GM12874 (cell line): ENCODE measurements around the gene CRTC3.

Experiments used
- TF ChIP-seq, protein P1 (sequence below): IDR thresholded peaks from 2 replicates; pipeline ENCODE4 v1.5.1; 2011; ENCODE audit warnings: low read depth, mild to moderate bottlenecking, control low read depth, low read length, moderate library complexity; ENCODE audit not compliant: insufficient read depth

The CRTC3 gene

DNA sequence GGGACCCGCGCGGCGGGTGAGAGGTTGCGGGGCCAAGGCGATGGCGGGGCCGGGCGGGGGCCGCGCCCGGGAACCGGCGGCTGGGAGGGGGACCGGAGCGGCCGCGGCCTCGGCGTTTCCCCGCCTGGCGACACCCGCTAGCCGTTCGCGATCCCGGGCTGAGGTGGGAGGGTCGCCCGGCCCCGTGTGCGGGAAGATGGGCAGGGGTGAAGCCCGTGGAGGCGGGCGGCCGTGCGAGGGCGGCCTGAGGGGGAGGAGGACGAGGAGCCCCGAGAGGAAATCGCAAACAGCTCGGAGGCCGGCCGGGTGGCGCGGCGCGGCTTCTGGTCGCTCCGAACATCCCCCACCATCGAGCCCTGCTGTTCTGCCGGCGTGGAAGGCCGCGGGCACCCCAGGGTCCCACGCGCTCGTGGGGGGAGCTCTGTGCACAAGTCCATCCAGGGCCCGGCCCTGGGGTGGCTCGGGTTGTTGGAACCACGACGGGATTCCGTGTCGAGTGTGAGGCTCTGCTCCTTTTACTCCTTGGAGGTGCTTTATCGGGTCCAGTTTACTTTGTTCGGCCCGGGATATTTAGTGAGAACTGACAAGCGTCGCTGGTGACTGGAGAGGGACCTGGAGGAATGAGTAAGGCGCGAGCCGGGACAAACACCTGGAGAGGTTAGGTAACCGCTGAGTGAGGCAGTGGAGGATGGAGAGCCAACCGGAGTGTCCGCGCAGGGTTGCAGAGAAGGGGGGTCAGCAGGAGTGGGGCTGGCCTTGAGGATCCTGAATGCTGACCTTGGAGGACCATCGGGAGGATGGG, 728 bp downstream of the CRTC3 start:
- TF ChIP-seq, protein P1, sequence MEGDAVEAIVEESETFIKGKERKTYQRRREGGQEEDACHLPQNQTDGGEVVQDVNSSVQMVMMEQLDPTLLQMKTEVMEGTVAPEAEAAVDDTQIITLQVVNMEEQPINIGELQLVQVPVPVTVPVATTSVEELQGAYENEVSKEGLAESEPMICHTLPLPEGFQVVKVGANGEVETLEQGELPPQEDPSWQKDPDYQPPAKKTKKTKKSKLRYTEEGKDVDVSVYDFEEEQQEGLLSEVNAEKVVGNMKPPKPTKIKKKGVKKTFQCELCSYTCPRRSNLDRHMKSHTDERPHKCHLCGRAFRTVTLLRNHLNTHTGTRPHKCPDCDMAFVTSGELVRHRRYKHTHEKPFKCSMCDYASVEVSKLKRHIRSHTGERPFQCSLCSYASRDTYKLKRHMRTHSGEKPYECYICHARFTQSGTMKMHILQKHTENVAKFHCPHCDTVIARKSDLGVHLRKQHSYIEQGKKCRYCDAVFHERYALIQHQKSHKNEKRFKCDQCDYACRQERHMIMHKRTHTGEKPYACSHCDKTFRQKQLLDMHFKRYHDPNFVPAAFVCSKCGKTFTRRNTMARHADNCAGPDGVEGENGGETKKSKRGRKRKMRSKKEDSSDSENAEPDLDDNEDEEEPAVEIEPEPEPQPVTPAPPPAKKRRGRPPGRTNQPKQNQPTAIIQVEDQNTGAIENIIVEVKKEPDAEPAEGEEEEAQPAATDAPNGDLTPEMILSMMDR, result no peak

DNA sequence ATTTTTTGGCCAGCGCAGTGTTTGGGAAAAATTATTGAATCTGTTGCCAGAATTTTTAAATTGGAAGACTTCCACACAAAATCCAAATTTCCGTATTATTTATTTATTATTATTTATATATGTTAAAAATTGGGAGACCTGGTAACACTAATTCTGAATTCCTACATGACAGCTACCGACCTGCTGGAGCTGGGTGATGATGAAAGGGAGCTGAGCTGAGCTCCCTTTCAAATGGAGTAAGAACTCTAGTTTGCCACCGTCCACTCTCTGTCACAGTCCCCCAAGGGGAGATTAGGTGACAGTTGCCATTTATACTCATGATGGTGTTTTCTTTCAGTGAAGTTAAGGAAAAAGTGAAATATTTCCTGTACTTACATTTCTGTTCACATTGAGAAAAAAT, 1.4 kb downstream of the CRTC3 start:
- TF ChIP-seq, protein P1, result no peak

DNA sequence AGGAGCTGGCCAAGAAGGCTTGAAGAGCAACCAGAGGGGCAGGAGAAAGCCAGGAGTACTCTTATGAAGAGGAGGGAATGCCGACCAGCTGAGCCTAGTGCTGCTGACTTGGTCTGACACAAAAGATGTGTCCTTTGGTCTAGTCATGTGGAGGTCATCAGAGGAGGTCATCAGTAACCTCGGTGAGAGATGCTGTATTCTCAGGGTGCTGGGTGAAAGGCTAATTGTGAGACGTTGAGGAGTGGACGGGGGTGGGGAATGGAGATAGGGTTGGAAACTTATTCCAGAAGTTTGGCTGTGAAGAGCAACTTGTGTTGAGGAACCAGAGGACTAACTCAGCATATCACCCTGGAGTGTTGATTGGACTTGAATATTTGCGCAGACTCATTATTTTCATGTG, 5.5 kb downstream of the CRTC3 start:
- TF ChIP-seq, protein P1, result no peak

DNA sequence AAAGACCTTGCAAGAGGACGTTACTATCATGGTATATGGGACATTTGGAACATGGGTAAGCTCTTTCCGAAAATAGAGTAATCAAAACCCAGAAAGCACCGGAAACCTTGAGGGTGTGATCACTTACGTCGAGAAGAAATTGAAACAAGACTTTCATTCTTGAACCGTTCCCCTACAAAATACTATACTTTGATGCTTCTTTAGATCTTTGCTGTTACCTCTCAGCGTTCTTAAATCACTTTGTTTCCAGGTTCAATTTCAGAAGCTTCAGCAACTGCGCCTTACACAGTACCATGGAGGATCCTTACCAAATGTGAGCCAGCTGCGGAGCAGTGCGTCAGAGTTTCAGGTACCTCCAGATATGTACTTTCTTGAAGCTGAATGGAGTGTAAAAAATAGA, 10.1 kb downstream of the CRTC3 start:
- TF ChIP-seq, protein P1, result no peak

DNA sequence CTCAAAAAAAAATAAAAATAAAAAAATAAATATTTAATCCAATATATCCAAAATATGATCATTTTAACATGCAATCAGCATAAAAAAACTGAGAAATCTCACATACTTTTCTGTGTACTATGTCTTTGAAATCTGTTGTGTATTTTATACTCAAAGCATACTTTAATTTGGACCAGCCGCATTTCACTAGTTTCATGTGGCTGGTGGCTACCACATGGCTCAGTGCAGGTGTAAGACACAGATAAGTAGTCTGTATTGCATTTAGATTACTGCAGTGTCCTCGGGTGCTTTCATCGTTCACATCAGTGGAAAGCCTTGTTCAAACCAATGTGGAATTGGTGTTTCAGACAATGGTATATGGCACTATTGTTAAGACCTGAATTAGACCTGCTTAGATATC, 11.0 kb downstream of the CRTC3 start:
- TF ChIP-seq, protein P1, result no peak

DNA sequence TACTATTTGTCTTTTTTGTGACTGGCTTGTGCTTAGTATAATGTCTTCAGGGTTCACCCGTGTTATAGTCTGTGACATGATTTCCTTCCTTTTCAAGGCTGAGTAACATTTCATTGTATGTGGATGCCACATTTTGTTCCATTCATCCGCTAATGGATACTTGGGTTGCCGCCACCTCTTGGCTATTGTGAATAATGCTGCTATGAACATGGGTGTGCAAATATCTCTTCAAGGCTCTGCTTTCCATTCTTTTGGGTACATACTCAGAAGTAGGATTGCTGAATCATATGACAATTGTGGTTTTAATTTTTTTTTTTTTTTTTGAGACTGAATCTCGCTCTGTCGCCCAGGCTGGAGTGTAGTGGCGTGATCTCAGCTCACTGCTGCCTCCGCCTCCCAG, 15.4 kb downstream of the CRTC3 start:
- TF ChIP-seq, protein P1, result 0 out of 2 replicates have a peak, but pooled peaks have one; percentile 5

DNA sequence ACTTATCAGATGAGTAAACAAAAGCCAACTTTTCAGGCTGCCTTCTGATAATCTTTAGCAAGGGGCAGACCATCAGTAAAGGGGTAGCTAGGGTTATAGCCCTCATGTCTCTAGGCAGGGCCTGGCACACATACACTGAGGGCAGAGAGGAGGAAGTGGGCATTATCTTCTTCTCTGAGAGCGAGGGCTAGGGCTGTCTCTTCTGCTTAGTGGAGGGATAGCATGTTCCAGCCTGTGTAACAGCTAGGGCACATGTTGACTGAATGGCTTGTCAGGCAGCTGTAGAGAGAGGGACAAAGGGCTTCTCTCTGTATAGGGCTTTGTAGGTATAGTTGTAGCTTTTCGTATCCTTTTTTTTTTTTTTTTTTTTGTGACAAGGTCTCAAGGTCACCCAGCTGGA, 17.8 kb downstream of the CRTC3 start:
- TF ChIP-seq, protein P1, result no peak
